B cell (primary cell): ENCODE measurements around the gene SLC2A11. TPM values are rescaled to one million over a fixed set of nuclear protein-coding genes. Genes with fewer than 3 reads are reported as not detected.
"Not testable (repeated sequence)": the region's sequence is repeated elsewhere in the genome, so short reads cannot be mapped to it uniquely, and the experiment has no call there.

Source experiments
- ATAC-seq: fragments of 200-7000 bp; cut with Tn5 transposase; one replicate; pipeline ENCODE4 v1.10.0; 2021; ENCODE audit warnings: low read depth, mild to moderate bottlenecking, moderate number of reproducible peaks, moderate library complexity
- CTCF ChIA-PET: fragments of 350-600 bp; sonication (Branson Sonifier 250); formaldehyde crosslinking; loops from one replicate; lab custom pipeline; 2021; ENCODE audit warnings: antibody characterized with exemption, inconsistent platforms; lab: Charles Lee
- POLR2A ChIA-PET: fragments of 350-600 bp; sonication (Branson Sonifier 250); formaldehyde crosslinking; loops from one replicate; lab custom pipeline; 2021; ENCODE audit warnings: antibody characterized with exemption; lab: Charles Lee
- DNase-seq: peaks from one replicate; pipeline ENCODE4 v3.0.0; 2013
- H2AFZ ChIP-seq: 2 replicates; pipeline ENCODE4 v1.6.1; 2012; ENCODE audit warnings: mild to moderate bottlenecking, low read depth, low read length; ENCODE audit not compliant: insufficient read depth, poor library complexity, severe bottlenecking
- H3K27ac ChIP-seq, 2 donors: 1 replicate in 1 of 2; 2 replicates in 1 of 2; pipeline ENCODE4 v1.5.1; 2012 to 2013; ENCODE audit warnings: low read length in 2 of 2, mild to moderate bottlenecking in 2 of 2, moderate library complexity in 1 of 2
- H3K27me3 ChIP-seq, 4 experiments: fragments of 200-600 bp in 1 of 4; sonication (generic) in 1 of 4; replicated peaks in 1 of 4; 1 replicate in 2 of 4; 2 replicates in 2 of 4; pipeline versions ENCODE4 v1.6.1 to v1.7.0; 2013 to 2016; ENCODE audit warnings: low read length in 3 of 4, mild to moderate bottlenecking in 2 of 4, mixed read lengths in 1 of 4, moderate library complexity in 1 of 4; ENCODE audit not compliant: insufficient read depth in 4 of 4, control insufficient read depth in 3 of 4; ENCODE audit errors: control extremely low read depth in 1 of 4
- H3K36me3 ChIP-seq, 2 experiments: replicated peaks in 1 of 2; 1 replicate in 1 of 2; 2 replicates in 1 of 2; pipeline versions ENCODE4 v1.6.1 to v1.7.1; 2013; ENCODE audit warnings: low read length in 1 of 2; ENCODE audit not compliant: insufficient read depth in 2 of 2, control insufficient read depth in 1 of 2; ENCODE audit errors: control extremely low read depth in 1 of 2, extremely low read depth in 1 of 2
- H3K4me1 ChIP-seq, 2 donors: fragments of 200-600 bp in 1 of 2; sonication (generic) in 1 of 2; 1 replicate in 1 of 2; 2 replicates in 1 of 2; pipeline versions ENCODE4 v1.5.1 to v1.6.1; 2013 to 2017; ENCODE audit warnings: low read length in 2 of 2; ENCODE audit not compliant: control insufficient read depth in 2 of 2, insufficient read depth in 2 of 2
- H3K4me2 ChIP-seq: replicated peaks from 2 replicates; pipeline ENCODE3; 2012; ENCODE audit warnings: mild to moderate bottlenecking, low read depth, low read length; ENCODE audit not compliant: poor library complexity, severe bottlenecking
- H3K4me3 ChIP-seq, 5 experiments: fragments of 200-600 bp in 1 of 5; sonication (generic) in 1 of 5; 1 replicate in 3 of 5; 2 replicates in 2 of 5; pipeline versions ENCODE4 v1.5.1 to v1.7.0; 2011 to 2016; ENCODE audit warnings: low read length in 4 of 5, mild to moderate bottlenecking in 4 of 5, low read depth in 2 of 5, control low read depth in 1 of 5, moderate library complexity in 1 of 5; ENCODE audit not compliant: insufficient read depth in 1 of 5; ENCODE audit errors: control extremely low read depth in 1 of 5, extremely low read depth in 1 of 5
- H3K79me2 ChIP-seq: fragments of 200-600 bp; sonication (generic); one replicate; pipeline ENCODE4 v1.6.0; 2016; ENCODE audit warnings: low read length; ENCODE audit not compliant: control insufficient read depth, insufficient read depth
- H3K9ac ChIP-seq: fragments of 200-600 bp; sonication (generic); 2 replicates; pipeline ENCODE4 v1.6.1; 2017; ENCODE audit warnings: mild to moderate bottlenecking, low read length, moderate library complexity
- H3K9me3 ChIP-seq, 3 donors: one replicate each; pipeline versions ENCODE4 v1.6.1 to v1.7.1; 2013; ENCODE audit warnings: low read length in 2 of 3; ENCODE audit not compliant: control insufficient read depth in 2 of 3, insufficient read depth in 1 of 3; ENCODE audit errors: control extremely low read depth in 1 of 3
- H4K20me1 ChIP-seq: 2 replicates; pipeline ENCODE4 v1.6.0; 2012; ENCODE audit warnings: mild to moderate bottlenecking, low read length; ENCODE audit not compliant: insufficient read depth, control insufficient read depth, poor library complexity, severe bottlenecking
- H3K27ac Mint-ChIP-seq: one replicate; pipeline ENCODE4 v1.8.0; 2021; ENCODE audit warnings: mixed read lengths
- H3K27me3 Mint-ChIP-seq: one replicate; pipeline ENCODE4 v1.8.0; 2021; ENCODE audit warnings: mixed read lengths
- H3K4me1 Mint-ChIP-seq: one replicate; pipeline ENCODE4 v1.8.0; 2021; ENCODE audit warnings: mixed read lengths
- H3K4me3 Mint-ChIP-seq: one replicate; pipeline ENCODE4 v1.8.0; 2021; ENCODE audit warnings: mixed read lengths
- H3K9me3 Mint-ChIP-seq: one replicate; pipeline ENCODE4 v1.8.0; 2022; ENCODE audit warnings: mixed read lengths; ENCODE audit not compliant: insufficient read depth
- EZH2 ChIP-seq: IDR thresholded peaks from 2 replicates; pipeline ENCODE4 v1.6.1; 2012; ENCODE audit warnings: borderline replicate concordance, low read depth, mild to moderate bottlenecking, moderate library complexity, low read length; ENCODE audit not compliant: insufficient read depth, poor library complexity, severe bottlenecking
- WGBS: methylation state at CpG from one replicate; pipeline ENCODE4 v1.1.5; 2013; ENCODE audit warnings: missing lambda C conversion rate; ENCODE audit not compliant: insufficient coverage; 5-methylcytosine and 5-hydroxymethylcytosine counted together
- intact Hi-C: fragments of 100-400 bp; cut with micrococcal nuclease; formaldehyde crosslinking; loops from one replicate; pipeline ENCODE4 v1.10.0; 2022
- polyA plus RNA-seq: library from polyadenylated mRNA; depleted of rRNA; stranded (reverse); fragments of >200 nt; gene quantifications from 2 replicates; pipeline ENCODE4 v1.2.3, GENCODE V29; 2012
- total RNA-seq, 2 donors: library from RNA; stranded (reverse); fragments of 120-200 nt in 1 of 2; gene quantifications; 1 replicate in 1 of 2; 2 replicates in 1 of 2; pipeline versions ENCODE4 v1.2.3 to v1.2.4, GENCODE V29; 2013 to 2022
- TF ChIP-seq, protein P1 (sequence below): fragments of 200-600 bp; IDR thresholded peaks from one replicate; pipeline ENCODE4 v1.8.0; 2022; ENCODE audit warnings: antibody characterized with exemption, mild to moderate bottlenecking

The SLC2A11 gene
- total and polyA plus RNA-seq, 2 donors (not counting 1 experiment from before 2014, with no cell fraction given) = 38.6 to 54.3 TPM

GRCh38 chr22:23860187-23860586, 2.5 kb downstream of the SLC2A11 start:
- intact Hi-C loops = loop anchor here (5.0 to 10.0 kb wide), 2 partner anchors 95 to 317 kb away; no protein-coding TSS in a partner anchor
- POLR2A ChIA-PET, H3K9ac ChIP-seq, H3K9me3 ChIP-seq, H3K4me3 Mint-ChIP-seq, H3K4me3 ChIP-seq, H3K9me3 Mint-ChIP-seq, H3K27me3 ChIP-seq, H2AFZ ChIP-seq, ATAC-seq, H3K27ac ChIP-seq, H3K27me3 Mint-ChIP-seq, H3K36me3 ChIP-seq, DNase-seq, H4K20me1 ChIP-seq, H3K4me2 ChIP-seq, H3K27ac Mint-ChIP-seq: not testable (repeated sequence)
- CTCF ChIA-PET = interaction anchor here (0.7 to 1.2 kb wide), 4 partner anchors 9 to 34 kb away, joined by 3 to 6 read pairs (median 3); partner anchors contain the start of gene MIF
- peaks cover 26% of the 10 kb centered on the region for H3K4me1 Mint-ChIP-seq
- 100% methylated on average over 2 of the region's 8 CpGs for WGBS
- H3K79me2 ChIP-seq = peaks cover 37% of the 10 kb centered on the region
- H3K4me1 ChIP-seq = peaks cover 15 to 25% of the 10 kb centered on the region in 2 donors

DNA sequence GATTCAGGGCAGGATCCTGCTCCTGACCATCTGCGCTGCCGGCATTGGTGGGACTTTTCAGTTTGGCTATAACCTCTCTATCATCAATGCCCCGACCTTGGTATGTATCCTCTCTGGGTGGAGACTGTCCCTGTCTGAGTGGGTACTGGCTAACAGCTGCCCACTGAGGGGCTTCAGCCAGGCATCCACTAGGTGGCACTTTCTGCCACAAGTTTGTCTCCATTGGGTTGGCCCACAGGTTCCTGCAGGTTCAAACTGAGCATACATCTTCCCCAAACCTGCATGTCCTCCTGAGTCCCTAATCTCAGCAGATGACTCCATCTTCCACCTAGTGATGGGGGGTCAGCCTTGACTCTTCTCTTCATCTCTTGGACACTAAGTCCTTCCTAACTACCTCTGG, 4.4 kb downstream of the SLC2A11 start:
- Histone ChIP-seq H4K20me1 (no peaks in the 10 kb centered on the region), H3K4me2 (no peak overlapping the region), H3K9ac (no peak overlapping the region), H3K36me3 (peaks cover 0 to 23% of the 10 kb centered on the region in 2 experiments), H3K9me3 (no peaks in the 10 kb centered on the region), H2AFZ (no peak overlapping the region), H3K4me3 (no peak overlapping the region), H3K4me1 (peaks cover 10 to 17% of the 10 kb centered on the region in 2 donors), H3K27ac (no peak overlapping the region), H3K27me3 (no peaks in the 10 kb centered on the region), H3K79me2 (peaks cover 37% of the 10 kb centered on the region)
- WGBS = 86% methylated on average over 2 of the region's 3 CpGs
- ATAC-seq (no peak), DNase-seq (peak; percentile 47)
- POLR2A ChIA-PET = no interaction called here
- intact Hi-C loops = loop anchor here (5.0 to 10.0 kb wide), 2 partner anchors 93 to 315 kb away; no protein-coding TSS in a partner anchor
- Mint-ChIP-seq H3K27ac (peak overlapping the region; percentile 24), H3K9me3 (no peaks in the 10 kb centered on the region), H3K27me3 (no peaks in the 10 kb centered on the region), H3K4me3 (no peak overlapping the region), H3K4me1 (peaks cover 22% of the 10 kb centered on the region)
- CTCF ChIA-PET = interaction anchor here (0.9 to 1.4 kb wide), 4 partner anchors 12 to 52 kb away, joined by 3 to 7 read pairs (median 3); partner anchors contain the start of gene MIF
- TF ChIP-seq, protein P1, sequence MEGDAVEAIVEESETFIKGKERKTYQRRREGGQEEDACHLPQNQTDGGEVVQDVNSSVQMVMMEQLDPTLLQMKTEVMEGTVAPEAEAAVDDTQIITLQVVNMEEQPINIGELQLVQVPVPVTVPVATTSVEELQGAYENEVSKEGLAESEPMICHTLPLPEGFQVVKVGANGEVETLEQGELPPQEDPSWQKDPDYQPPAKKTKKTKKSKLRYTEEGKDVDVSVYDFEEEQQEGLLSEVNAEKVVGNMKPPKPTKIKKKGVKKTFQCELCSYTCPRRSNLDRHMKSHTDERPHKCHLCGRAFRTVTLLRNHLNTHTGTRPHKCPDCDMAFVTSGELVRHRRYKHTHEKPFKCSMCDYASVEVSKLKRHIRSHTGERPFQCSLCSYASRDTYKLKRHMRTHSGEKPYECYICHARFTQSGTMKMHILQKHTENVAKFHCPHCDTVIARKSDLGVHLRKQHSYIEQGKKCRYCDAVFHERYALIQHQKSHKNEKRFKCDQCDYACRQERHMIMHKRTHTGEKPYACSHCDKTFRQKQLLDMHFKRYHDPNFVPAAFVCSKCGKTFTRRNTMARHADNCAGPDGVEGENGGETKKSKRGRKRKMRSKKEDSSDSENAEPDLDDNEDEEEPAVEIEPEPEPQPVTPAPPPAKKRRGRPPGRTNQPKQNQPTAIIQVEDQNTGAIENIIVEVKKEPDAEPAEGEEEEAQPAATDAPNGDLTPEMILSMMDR = peak; percentile 36
- TF ChIP-seq EZH2 = no peak

- H3K27ac Mint-ChIP-seq, H3K4me1 ChIP-seq, H3K9me3 ChIP-seq, ATAC-seq, H3K4me1 Mint-ChIP-seq, H3K27me3 ChIP-seq, H3K9me3 Mint-ChIP-seq, DNase-seq, H3K4me2 ChIP-seq, H3K27ac ChIP-seq, H3K9ac ChIP-seq, H4K20me1 ChIP-seq, H2AFZ ChIP-seq, H3K27me3 Mint-ChIP-seq, H3K4me3 ChIP-seq, H3K4me3 Mint-ChIP-seq, POLR2A ChIA-PET: not testable (repeated sequence)
- intact Hi-C loops = loop anchor here (5.0 to 10.0 kb wide), 2 partner anchors 90 to 313 kb away; no protein-coding TSS in a partner anchor
- Histone ChIP-seq H3K36me3 (peaks cover 2 to 45% of the 10 kb centered on the region in 2 experiments), H3K79me2 (peaks cover 24% of the 10 kb centered on the region)
- CTCF ChIA-PET = interaction anchor here (0.6 to 1.0 kb wide), 2 partner anchors 30 to 36 kb away, joined by 3 to 4 read pairs; partner anchors contain the start of gene MIF
- WGBS = 92% methylated on average over 7 of the region's 11 CpGs
Observed at GRCh38 chr22:23864499-23865154, 7.0 kb downstream of the SLC2A11 start.
